GM21526 (cell line): ENCODE measurements around the gene PLEKHO2.
"Not testable (repeated sequence)": the region's sequence is repeated elsewhere in the genome, so short reads cannot be mapped to it uniquely, and the experiment has no call there.

Experiments used
- ATAC-seq: cut with Tn5 transposase; IDR thresholded peaks from one replicate; pipeline ENCODE4 v1.9.1; 2021; ENCODE audit warnings: moderate library complexity; ENCODE audit not compliant: unreplicated experiment, low FRiP score

The PLEKHO2 gene

GRCh38 chr15:64841344-64842095 lies at the start of gene PLEKHO2:
PLEKHO2 (plus strand) TSS chr15:64841915; CDS start chr15:64842017, 102 bp downstream.
- peak; percentile 46 for ATAC-seq

GRCh38 chr15:64792282-64792681 lies 49.4 kb upstream of the PLEKHO2 start:
- ATAC-seq: no peak

- ATAC-seq: not testable (repeated sequence)
These were observed 46.4 kb upstream of the PLEKHO2 start for GRCh38 chr15:64795299-64795698.

- ATAC-seq: not testable (repeated sequence)
These were observed 45.8 kb upstream of the PLEKHO2 start for GRCh38 chr15:64795921-64796320.

- not testable (repeated sequence) for ATAC-seq
These were observed 42.8 kb upstream of the PLEKHO2 start for GRCh38 chr15:64798905-64799304.

- no peak for ATAC-seq
These were observed 41.2 kb upstream of the PLEKHO2 start for GRCh38 chr15:64800476-64800875.

GRCh38 chr15:64803526-64803925 lies 38.2 kb upstream of the PLEKHO2 start:
- ATAC-seq: no peak

- no peak for ATAC-seq
These were observed 37.1 kb upstream of the PLEKHO2 start for GRCh38 chr15:64804619-64805018.

- ATAC-seq: no peak
These were observed 35.2 kb upstream of the PLEKHO2 start for GRCh38 chr15:64806509-64806908.

- no peak for ATAC-seq
These were observed 34.5 kb upstream of the PLEKHO2 start for GRCh38 chr15:64807051-64807749.

- no peak for ATAC-seq
These were observed 33.9 kb upstream of the PLEKHO2 start for GRCh38 chr15:64807751-64808222.

- no peak for ATAC-seq
These were observed 32.8 kb upstream of the PLEKHO2 start for GRCh38 chr15:64808785-64809453.

- ATAC-seq: no peak
These were observed 31.8 kb upstream of the PLEKHO2 start for GRCh38 chr15:64809649-64810496.

- no peak for ATAC-seq
These were observed 31.0 kb upstream of the PLEKHO2 start for GRCh38 chr15:64810497-64811326.

GRCh38 chr15:64813075-64813474 lies 28.6 kb upstream of the PLEKHO2 start:
- ATAC-seq: no peak

GRCh38 chr15:64814283-64814682 lies 27.4 kb upstream of the PLEKHO2 start:
- not testable (repeated sequence) for ATAC-seq

- ATAC-seq: not testable (repeated sequence)
These were observed 26.8 kb upstream of the PLEKHO2 start for GRCh38 chr15:64814965-64815364.

GRCh38 chr15:64816452-64816851 lies 25.3 kb upstream of the PLEKHO2 start:
- no peak for ATAC-seq

GRCh38 chr15:64824929-64825430 lies 16.7 kb upstream of the PLEKHO2 start:
- peak; percentile 14 for ATAC-seq
